HG02642 (cell line): ENCODE measurements around the gene DERL3.
A peak's percentile ranks its signal among the peaks of the same experiment; 100 is the strongest.

ENCODE experiments used
- ATAC-seq: cut with Tn5 transposase; IDR thresholded peaks from one replicate; pipeline ENCODE4 v1.9.1; 2021; ENCODE audit warnings: mild to moderate bottlenecking; ENCODE audit not compliant: unreplicated experiment, poor library complexity

DERL3 gene

DNA sequence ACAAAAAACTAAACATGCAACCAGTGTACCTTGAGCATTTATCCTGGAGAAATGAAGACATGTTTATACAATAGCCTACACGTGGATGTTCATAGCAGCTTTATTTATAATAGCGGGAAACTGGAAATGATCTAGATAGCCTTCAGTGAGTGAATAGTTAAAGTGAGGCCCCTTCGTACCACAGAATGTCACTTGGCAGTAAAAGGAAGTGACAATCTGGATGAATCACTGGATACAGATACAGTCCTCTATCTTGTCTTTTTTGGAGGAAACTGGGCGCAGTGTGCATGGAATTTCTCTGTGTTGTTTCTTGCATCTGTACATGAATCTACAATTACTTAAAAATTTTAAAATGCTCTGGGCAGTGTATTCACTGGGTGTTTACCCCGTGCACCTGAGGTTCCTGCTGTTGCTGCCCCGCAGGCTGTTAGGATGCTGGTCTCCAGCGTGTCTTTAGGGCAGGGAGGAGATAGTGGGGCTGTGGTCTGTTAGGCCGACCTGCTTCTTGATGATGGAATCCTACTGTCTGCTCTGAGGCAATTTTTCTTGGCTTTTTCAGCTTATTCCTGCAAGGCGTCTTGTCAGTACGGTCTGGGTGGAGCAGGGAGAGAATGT, 23.2 kb downstream of the DERL3 start:
- ATAC-seq = no peak

- ATAC-seq = no peak
Measured at GRCh38 chr22:23812378-23812777, 26.4 kb downstream of the DERL3 start.

GRCh38 chr22:23806837-23807236, 32.0 kb downstream of the DERL3 start:
- no peak for ATAC-seq

GRCh38 chr22:23804781-23805291, 34.0 kb downstream of the DERL3 start:
- ATAC-seq = no peak

DNA sequence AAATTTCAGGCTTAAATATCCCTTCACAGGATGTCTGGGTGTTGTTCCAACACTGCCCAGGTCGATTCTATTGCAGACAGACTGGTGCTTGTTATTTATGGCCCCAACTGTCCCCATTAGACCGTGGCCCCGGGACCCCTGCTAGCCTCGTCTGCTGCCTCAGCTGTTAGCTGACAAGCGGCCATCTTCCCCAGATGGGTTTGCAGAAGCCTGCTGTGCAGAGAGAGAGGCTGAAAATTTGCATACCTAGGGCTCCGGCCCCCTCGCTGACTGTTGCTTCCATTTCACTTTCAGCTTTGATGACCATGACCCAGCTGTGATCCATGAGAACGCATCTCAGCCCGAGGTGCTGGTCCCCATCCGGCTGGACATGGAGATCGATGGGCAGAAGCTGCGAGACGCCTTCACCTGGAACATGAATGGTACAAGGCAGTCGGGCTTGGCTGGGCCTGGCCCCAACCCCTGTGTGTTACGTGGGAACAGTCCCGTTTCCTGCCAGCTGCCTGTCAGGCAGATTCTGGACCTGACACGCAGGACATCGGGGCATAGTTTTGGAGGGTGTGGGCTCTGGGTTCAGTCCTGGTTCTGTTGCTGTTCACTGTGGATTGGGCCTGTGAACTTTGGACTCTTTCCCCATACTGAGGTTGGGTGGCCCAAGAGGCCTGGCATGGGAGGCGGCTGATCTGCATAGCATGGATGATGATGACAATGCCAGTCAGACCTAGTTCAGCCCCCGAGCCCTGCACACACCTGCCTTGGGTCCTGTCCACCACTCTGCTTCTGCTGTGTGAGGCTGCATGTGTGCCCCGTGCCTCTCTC, 35.6 kb downstream of the DERL3 start:
- no peak for ATAC-seq

DNA sequence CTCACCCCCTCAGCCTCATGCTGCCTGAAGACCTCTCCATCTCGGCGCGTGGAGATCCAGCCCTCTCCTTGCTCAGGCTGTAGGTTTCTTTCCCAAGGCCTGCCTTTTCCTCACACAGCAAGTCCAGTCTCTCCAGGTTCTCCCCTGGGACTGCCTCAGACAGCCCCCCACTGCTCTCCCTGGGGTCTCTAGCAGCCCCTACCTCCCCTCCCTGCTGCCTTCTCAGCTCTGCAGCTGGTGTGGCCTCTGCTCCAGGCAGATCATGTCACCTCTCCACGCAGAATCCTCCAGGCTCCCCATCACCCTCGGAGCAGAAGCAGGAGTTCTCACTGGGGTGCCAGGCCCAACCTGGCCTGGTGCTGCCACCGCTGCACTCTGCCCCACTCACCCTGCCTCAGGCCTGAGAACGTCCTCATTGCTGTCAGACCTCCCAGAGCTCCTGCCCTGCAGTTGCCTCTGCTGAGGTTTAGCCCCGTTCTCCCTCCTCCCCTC, 36.9 kb downstream of the DERL3 start:
- no peak for ATAC-seq

- peak; percentile 18 for ATAC-seq
Measured at GRCh38 chr22:23801238-23801821, 37.5 kb downstream of the DERL3 start.

DNA sequence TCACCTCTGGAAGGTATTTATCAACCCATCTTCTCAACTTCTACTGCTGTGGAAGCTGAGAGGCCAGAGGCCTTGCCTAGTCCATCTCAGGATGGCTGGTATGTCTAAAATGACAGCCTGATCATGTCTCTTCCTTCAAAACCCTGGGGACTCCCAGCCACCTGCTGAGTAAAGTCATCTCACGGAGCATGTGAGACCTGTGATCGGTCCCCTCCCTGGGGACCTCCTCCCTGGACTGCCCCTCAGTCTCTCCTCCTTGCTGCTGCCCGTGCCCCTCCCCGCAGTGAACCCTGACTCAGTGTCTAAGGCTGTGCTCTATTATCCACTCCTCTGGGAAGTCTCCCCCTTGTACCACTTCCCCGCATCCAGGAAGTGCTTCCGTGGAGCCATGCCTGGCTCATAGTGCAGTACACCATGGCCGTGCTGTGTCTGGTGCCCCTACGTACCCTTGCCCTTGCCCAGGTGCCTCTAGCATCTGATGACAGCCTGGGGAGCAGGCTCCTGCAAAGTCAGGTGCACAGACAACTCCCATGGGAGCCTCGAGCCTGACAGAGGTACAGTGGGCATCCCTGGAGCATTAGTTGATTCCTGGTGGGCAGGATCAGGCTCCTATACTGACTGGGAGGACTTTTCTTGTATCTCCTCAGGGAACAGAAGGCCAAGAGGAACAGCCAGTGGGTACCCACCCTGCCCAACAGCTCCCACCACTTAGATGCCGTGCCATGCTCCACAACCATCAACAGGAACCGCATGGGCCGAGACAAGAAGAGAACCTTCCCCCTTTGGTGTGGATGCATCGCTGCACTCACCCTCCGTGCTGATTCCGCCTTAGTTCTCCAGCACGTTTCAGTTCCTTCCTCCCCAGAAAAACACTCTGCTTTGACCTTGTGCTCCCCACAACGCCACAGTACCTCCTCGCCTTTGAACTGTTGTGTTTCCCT, 38.2 kb downstream of the DERL3 start:
- ATAC-seq = peak; percentile 57

GRCh38 chr22:23796461-23796860, 42.3 kb downstream of the DERL3 start:
- no peak for ATAC-seq

GRCh38 chr22:23793326-23793725, 45.5 kb downstream of the DERL3 start:
- no peak for ATAC-seq

GRCh38 chr22:23791738-23792645, 46.8 kb downstream of the DERL3 start:
- no peak for ATAC-seq

GRCh38 chr22:23790819-23791737, 47.7 kb downstream of the DERL3 start:
- no peak for ATAC-seq

DNA sequence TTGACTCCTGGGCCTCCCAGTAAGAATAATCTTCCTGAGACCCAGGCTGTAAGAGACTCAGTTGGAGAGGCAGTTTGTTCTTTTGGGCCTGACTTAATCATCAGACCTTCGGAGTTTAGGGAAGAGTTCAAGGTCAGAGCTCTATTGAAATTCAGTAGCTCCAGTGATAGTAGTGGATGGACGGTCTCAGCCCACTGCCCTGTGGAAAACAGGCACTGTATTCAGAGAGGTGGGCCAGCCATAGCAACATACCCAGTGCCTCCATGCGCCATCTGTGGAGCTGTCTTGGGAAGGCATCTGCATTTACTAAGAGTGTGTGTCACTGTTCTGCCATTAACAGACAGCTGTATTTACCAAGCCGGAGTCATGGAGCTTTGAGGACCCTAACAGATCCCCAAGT, 49.2 kb downstream of the DERL3 start:
- no peak for ATAC-seq

GRCh38 chr22:23789121-23789520, 49.7 kb downstream of the DERL3 start:
- ATAC-seq = no peak

DNA sequence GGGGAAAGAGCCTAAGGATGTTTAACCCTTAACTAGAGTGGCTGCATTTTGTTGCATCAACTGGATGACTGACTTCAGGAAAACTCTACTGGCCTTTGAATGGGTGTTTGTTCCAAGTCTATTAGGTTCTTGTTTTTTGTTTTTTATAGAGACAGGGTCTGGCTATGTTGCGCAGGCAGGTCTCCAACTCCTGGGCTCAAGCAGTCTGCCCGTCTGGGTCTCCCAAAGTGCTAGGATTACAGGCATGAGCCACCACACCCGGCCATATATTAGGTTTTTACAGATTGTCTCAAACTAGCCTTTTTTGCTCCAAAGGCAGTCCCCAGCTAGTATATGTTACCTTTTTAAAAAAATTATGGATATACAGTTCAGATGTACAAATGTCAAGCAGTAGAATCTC, 50.9 kb downstream of the DERL3 start:
- no peak for ATAC-seq

DNA sequence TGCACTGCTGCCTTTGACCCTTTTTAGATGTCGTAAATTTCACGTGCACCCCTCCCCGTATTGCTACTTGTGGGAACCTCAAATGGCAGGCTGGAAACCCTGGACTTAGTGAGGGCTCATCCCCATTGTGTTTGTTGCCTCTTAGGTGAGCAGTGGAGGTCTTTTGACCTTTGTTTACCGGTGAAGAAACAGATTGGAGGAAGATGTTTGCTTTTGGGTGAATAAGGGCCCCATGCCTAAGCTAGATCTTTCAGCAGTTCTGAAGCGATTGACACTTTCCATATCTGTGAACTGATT, 51.3 kb downstream of the DERL3 start:
- ATAC-seq = no peak

GRCh38 chr22:23786752-23787599, 51.8 kb downstream of the DERL3 start, which contains the start of gene SMARCB1:
SMARCB1 (plus strand) TSS chr22:23786966; CDS start chr22:23787170, 204 bp downstream.
- peak; percentile 76 for ATAC-seq
